ENCODE data around the gene DMD. TPM values are rescaled to one million over a fixed set of nuclear protein-coding genes. Genes with fewer than 3 reads are reported as not detected.

The DMD gene
- total RNA-seq, 1 donor from 2014 or later = 1.7 TPM

DNA sequence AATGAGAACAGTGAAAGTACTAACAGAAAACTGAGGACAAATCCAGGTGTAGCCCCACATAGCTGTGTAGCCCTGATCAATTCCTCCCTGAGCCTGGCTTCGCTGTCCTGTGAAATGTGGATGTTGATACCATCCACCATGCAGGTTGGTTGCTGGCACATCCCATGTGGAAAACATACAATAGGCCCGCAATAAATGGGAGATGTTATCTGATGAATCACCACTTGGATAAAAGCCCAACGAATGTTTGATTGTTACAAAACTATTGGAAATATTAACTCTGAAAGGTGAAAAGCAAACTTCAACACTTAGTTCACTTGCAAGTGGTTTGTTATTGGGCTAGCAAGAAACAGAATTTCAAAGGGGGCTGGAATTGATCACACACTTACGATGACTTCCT lies 1953.2 kb downstream of the DMD start:
- Mint-ChIP-seq H3K36me3 (ENCODE audit: unreplicated experiment) (no peaks in the 10 kb centered on the region), H3K9me3 (ENCODE audit: unreplicated experiment) (no peaks in the 10 kb centered on the region), H3K4me3 (ENCODE audit: unreplicated experiment) (no peak overlapping the region), H3K27ac (ENCODE audit: unreplicated experiment) (no peak overlapping the region), H3K27me3 (ENCODE audit: unreplicated experiment) (no peaks in the 10 kb centered on the region), H3K4me1 (ENCODE audit: low read depth, unreplicated experiment) (no peaks in the 10 kb centered on the region)
- TF ChIP-seq, protein P1, sequence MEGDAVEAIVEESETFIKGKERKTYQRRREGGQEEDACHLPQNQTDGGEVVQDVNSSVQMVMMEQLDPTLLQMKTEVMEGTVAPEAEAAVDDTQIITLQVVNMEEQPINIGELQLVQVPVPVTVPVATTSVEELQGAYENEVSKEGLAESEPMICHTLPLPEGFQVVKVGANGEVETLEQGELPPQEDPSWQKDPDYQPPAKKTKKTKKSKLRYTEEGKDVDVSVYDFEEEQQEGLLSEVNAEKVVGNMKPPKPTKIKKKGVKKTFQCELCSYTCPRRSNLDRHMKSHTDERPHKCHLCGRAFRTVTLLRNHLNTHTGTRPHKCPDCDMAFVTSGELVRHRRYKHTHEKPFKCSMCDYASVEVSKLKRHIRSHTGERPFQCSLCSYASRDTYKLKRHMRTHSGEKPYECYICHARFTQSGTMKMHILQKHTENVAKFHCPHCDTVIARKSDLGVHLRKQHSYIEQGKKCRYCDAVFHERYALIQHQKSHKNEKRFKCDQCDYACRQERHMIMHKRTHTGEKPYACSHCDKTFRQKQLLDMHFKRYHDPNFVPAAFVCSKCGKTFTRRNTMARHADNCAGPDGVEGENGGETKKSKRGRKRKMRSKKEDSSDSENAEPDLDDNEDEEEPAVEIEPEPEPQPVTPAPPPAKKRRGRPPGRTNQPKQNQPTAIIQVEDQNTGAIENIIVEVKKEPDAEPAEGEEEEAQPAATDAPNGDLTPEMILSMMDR (IDR thresholded peaks at IDR 0.05; ENCODE audit: partially characterized antibody, unreplicated experiment) = no peak
- no peak for DNase-seq

DNA sequence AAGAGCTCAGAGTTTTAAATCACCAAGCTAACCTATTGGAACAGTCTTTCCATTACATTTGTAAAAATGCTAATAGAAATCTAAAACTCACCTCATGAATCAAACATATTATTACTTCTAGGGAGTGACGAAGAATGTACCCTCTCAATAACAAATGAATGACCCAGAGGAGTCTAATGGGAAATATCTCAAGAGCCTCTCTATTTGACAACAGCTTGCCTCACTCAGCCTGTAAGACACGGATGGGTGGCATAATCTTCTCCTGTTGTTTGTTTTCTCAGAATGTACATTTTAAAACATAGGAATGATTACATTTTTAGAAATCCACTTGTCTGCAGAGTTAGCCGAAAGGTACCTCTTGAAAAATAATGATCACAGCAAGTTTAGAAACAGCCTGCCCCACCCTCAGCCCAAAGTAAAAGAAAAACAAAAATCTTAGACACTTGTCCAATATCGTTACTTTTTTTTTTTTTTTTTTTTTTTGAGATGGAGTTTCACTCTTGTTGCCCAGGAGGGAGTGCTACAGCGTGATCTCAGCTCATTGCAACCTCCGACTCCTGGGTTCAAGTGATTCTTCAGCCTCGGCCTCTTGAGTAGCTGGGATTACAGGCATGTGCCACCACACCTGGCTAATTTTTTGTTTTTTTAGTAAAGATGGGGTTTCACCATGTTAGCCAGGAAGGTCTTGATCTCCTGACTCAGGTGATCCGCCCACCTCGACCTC lies 1955.9 kb downstream of the DMD start:
- no peak for DNase-seq
- no peaks in the 10 kb centered on the region for H3K9me3 Mint-ChIP-seq (ENCODE audit: unreplicated experiment)
- H3K27ac Mint-ChIP-seq (ENCODE audit: unreplicated experiment) = no peak overlapping the region
- H3K27me3 Mint-ChIP-seq (ENCODE audit: unreplicated experiment) = no peaks in the 10 kb centered on the region
- no peaks in the 10 kb centered on the region for H3K4me1 Mint-ChIP-seq (ENCODE audit: low read depth, unreplicated experiment)
- H3K4me3 Mint-ChIP-seq (ENCODE audit: unreplicated experiment) = no peak overlapping the region
- no peaks in the 10 kb centered on the region for H3K36me3 Mint-ChIP-seq (ENCODE audit: unreplicated experiment)
- TF ChIP-seq, protein P1 (IDR thresholded peaks at IDR 0.05; ENCODE audit: partially characterized antibody, unreplicated experiment) = no peak

DNA sequence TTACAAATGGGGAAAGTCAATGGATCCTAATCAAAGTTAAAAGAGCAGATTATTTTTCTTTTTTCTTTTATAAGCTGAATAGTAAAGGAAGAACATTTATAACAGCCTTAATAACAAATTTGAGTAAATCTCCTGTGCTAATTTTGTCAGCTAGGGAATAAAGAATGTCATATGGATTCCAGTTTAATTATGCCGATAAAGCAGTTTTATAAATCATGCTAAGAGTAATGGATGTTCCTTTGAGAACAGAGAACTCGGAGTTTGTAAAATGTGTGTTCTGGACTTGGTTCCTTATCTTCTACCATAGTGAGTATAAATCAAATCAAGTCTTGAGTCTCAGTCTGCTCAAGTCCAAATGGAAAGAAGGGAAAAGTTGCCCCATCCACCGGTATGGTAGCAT lies 1959.2 kb downstream of the DMD start:
- Mint-ChIP-seq H3K27ac (ENCODE audit: unreplicated experiment) (no peak overlapping the region), H3K27me3 (ENCODE audit: unreplicated experiment) (peaks cover 1% of the 10 kb centered on the region), H3K9me3 (ENCODE audit: unreplicated experiment) (no peaks in the 10 kb centered on the region), H3K4me1 (ENCODE audit: low read depth, unreplicated experiment) (no peaks in the 10 kb centered on the region), H3K4me3 (ENCODE audit: unreplicated experiment) (no peak overlapping the region), H3K36me3 (ENCODE audit: unreplicated experiment) (no peaks in the 10 kb centered on the region)
- TF ChIP-seq, protein P1 (IDR thresholded peaks at IDR 0.05; ENCODE audit: partially characterized antibody, unreplicated experiment) = no peak
- DNase-seq = no peak

DNA sequence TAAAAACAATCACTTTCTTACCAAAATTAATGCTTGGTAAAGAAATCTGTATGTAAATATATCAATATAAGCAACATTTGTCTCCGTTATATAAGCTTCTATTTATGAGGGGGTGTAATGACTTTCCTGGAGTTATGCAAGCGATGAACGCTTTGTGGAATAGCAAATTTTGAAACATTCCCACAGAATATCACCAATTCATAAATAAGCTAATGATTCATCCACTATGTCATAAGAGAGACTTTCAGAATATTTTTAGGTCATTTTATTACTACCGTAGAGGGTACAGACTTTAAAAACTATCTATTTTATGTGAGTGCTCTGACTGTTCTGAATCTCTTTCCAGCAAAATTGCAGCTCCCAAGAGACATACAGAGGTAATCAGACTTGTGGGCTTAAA lies 1960.0 kb downstream of the DMD start:
- TF ChIP-seq, protein P1 (IDR thresholded peaks at IDR 0.05; ENCODE audit: partially characterized antibody, unreplicated experiment) = no peak
- no peaks in the 10 kb centered on the region for H3K36me3 Mint-ChIP-seq (ENCODE audit: unreplicated experiment)
- H3K4me3 Mint-ChIP-seq (ENCODE audit: unreplicated experiment) = no peak overlapping the region
- H3K27me3 Mint-ChIP-seq (ENCODE audit: unreplicated experiment) = peaks cover 1% of the 10 kb centered on the region
- H3K27ac Mint-ChIP-seq (ENCODE audit: unreplicated experiment) = no peak overlapping the region
- no peak for DNase-seq
- H3K9me3 Mint-ChIP-seq (ENCODE audit: unreplicated experiment) = no peaks in the 10 kb centered on the region
- H3K4me1 Mint-ChIP-seq (ENCODE audit: low read depth, unreplicated experiment) = no peaks in the 10 kb centered on the region

DNA sequence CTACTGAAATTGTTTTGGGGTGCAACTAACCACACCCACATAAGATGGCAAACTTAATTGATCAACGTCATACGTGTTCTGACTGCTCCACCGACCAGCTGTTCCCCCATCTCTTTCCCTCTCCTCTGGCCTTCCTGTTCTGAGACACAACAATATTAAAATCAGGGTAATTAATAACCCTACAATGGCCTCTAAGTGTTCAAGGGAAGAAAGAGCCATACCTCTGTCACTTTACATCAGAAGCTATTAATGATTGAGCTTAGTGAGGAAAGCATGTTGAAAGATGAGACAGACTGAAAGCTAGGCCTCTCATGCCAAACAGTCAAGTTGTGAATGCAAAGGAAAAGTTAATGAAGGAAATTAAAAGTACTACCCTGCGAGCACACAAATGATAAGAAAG lies 1965.6 kb downstream of the DMD start:
- no peak for DNase-seq
- Mint-ChIP-seq H3K36me3 (ENCODE audit: unreplicated experiment) (no peaks in the 10 kb centered on the region), H3K27ac (ENCODE audit: unreplicated experiment) (no peak overlapping the region), H3K27me3 (ENCODE audit: unreplicated experiment) (peaks cover 1% of the 10 kb centered on the region), H3K4me3 (ENCODE audit: unreplicated experiment) (no peak overlapping the region), H3K9me3 (ENCODE audit: unreplicated experiment) (no peaks in the 10 kb centered on the region), H3K4me1 (ENCODE audit: low read depth, unreplicated experiment) (peaks cover 8% of the 10 kb centered on the region)
- TF ChIP-seq, protein P1 (IDR thresholded peaks at IDR 0.05; ENCODE audit: partially characterized antibody, unreplicated experiment) = no peak
